Measurements from ENCODE around the gene VPS13A. TPM values are rescaled to one million over a fixed set of nuclear protein-coding genes. Genes with fewer than 3 reads are reported as not detected.

Gene VPS13A
- total RNA-seq, 1 experiment from 2014 or later: 32.2 TPM

DNA sequence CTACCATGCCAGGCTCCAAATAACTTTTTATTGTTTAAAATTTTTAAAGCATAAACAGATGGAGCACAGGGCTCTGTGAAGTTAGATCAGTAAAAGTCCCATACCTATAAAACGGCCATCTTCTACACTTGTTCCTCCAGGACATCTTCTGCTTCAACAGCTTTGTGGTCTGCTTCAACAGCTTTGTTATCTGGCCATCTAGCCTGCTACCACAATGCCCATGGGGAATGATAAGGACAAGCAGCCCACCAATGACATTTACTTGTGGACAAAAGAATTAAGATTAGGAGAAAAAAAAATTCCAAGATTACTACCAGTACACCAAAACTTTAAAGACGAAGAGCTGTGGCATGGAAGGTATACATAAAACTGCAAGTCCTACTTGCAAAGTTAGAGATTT lies 2.2 kb upstream of the VPS13A start:
- CTCF ChIA-PET: no interaction called here
- no peak overlapping the region for H3K4me3 ChIP-seq (ENCODE audit: low read depth, low read length, poor library complexity, severe bottlenecking)

DNA sequence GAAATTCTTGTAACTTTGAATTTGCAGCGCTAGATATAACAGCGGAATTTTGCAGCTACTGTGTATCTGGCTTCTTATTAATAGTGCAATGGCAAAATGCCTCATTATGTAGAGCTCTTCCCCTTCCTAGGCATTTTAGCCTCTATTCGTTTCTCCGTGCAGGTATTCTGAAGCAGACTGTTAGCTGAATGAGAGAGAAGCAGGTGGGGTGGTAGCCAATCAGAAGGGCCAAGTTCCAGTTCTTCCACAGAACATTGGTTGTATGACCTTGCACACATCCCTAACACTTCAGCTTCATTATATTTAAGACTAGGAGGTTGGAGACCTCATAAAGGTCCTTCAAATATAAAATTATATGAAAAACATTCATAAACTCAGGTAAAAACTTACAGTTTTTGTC lies 1.2 kb upstream of the VPS13A start:
- Histone ChIP-seq H3K4me3 (ENCODE audit: low read depth, low read length, poor library complexity, severe bottlenecking) (no peak overlapping the region), H3K9me3 (ENCODE audit: low read depth, low read length, poor library complexity, severe bottlenecking) (no peaks in the 10 kb centered on the region), H3K27me3 (replicated peaks; ENCODE audit: insufficient read depth, low read depth, low read length, poor library complexity) (peaks cover 4% of the 10 kb centered on the region), H3K4me1 (ENCODE audit: insufficient read depth, low read length, poor library complexity, severe bottlenecking) (peaks cover 12% of the 10 kb centered on the region), H3K36me3 (ENCODE audit: insufficient read depth, low read length, poor library complexity, severe bottlenecking) (no peaks in the 10 kb centered on the region), H3K27ac (ENCODE audit: low read depth, low read length, poor library complexity, severe bottlenecking) (no peak overlapping the region)
- DNase-seq (ENCODE audit: low spot score): no peak
- intact Hi-C loops (cut with micrococcal nuclease; ENCODE audit: unreplicated experiment): loop anchor here (5.0 to 10.0 kb wide), 2 partner anchors 579 to 861 kb away; no protein-coding TSS in a partner anchor
- no peak for TF ChIP-seq EZH2 (IDR thresholded peaks at IDR 0.05; ENCODE audit: borderline replicate concordance, low read depth, low read length, poor library complexity, severe bottlenecking)
- TF ChIP-seq, protein P1, sequence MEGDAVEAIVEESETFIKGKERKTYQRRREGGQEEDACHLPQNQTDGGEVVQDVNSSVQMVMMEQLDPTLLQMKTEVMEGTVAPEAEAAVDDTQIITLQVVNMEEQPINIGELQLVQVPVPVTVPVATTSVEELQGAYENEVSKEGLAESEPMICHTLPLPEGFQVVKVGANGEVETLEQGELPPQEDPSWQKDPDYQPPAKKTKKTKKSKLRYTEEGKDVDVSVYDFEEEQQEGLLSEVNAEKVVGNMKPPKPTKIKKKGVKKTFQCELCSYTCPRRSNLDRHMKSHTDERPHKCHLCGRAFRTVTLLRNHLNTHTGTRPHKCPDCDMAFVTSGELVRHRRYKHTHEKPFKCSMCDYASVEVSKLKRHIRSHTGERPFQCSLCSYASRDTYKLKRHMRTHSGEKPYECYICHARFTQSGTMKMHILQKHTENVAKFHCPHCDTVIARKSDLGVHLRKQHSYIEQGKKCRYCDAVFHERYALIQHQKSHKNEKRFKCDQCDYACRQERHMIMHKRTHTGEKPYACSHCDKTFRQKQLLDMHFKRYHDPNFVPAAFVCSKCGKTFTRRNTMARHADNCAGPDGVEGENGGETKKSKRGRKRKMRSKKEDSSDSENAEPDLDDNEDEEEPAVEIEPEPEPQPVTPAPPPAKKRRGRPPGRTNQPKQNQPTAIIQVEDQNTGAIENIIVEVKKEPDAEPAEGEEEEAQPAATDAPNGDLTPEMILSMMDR (conservative IDR thresholded peaks at IDR 0.05; ENCODE audit: low read depth, low read length): no peak
- no TSS peak for BruUV-seq (replicated peaks)
- ChIA-PET POLR2A (ENCODE audit: low non-redundant PET) (no interaction called here), CTCF (interaction anchor here (1.8 kb wide), 1 partner anchor 9 kb away, joined by 6 read pairs; no protein-coding TSS in a partner anchor)

More for the DNA sequence above, 2.2 kb upstream of the VPS13A start:
- peaks cover 4% of the 10 kb centered on the region for H3K27me3 ChIP-seq (replicated peaks; ENCODE audit: insufficient read depth, low read depth, low read length, poor library complexity)
- intact Hi-C loops (cut with micrococcal nuclease; ENCODE audit: unreplicated experiment): loop anchor here (5.0 to 10.0 kb wide), 2 partner anchors 580 to 862 kb away; no protein-coding TSS in a partner anchor
- H3K4me1 ChIP-seq (ENCODE audit: insufficient read depth, low read length, poor library complexity, severe bottlenecking): peaks cover 12% of the 10 kb centered on the region
- no peaks in the 10 kb centered on the region for H3K36me3 ChIP-seq (ENCODE audit: insufficient read depth, low read length, poor library complexity, severe bottlenecking)
- no peak overlapping the region for H3K27ac ChIP-seq (ENCODE audit: low read depth, low read length, poor library complexity, severe bottlenecking)
- POLR2A ChIA-PET (ENCODE audit: low non-redundant PET): no interaction called here
- no peak for DNase-seq (ENCODE audit: low spot score)
- H3K9me3 ChIP-seq (ENCODE audit: low read depth, low read length, poor library complexity, severe bottlenecking): no peaks in the 10 kb centered on the region
- TF ChIP-seq, protein P1 (conservative IDR thresholded peaks at IDR 0.05; ENCODE audit: low read depth, low read length): no peak
- TF ChIP-seq EZH2 (IDR thresholded peaks at IDR 0.05; ENCODE audit: borderline replicate concordance, low read depth, low read length, poor library complexity, severe bottlenecking): no peak
- no TSS peak for BruUV-seq (replicated peaks)

DNA sequence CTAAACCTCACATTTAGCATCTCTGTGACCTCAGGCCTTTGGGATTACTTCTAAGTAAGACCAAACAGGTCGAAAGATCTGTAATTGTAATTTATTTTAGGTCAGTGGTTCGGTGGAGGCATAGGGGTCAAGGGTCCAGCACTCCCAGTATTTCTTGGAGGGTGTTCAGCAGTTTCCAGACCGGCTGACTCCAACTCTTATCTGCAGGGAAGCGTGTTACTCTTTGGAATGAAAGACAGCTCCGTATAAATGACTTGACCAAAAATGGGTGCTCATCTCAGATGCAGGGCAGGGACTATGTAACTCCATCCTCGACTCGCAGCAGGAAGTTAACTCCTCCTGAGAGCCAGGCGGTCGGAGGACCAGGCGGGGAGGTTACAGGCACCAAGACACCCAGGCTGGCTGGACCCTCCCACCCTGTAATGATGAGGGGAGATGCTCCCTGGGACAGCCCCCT lies 620 bp upstream of the VPS13A start:
- BruUV-seq (replicated peaks): no TSS peak
- no peak overlapping the region for H3K27ac ChIP-seq (ENCODE audit: low read depth, low read length, poor library complexity, severe bottlenecking)

More for the DNA sequence above, 620 bp upstream of the VPS13A start:
- peaks cover 4% of the 10 kb centered on the region for H3K27me3 ChIP-seq (replicated peaks; ENCODE audit: insufficient read depth, low read depth, low read length, poor library complexity)
- H3K9me3 ChIP-seq (ENCODE audit: low read depth, low read length, poor library complexity, severe bottlenecking): no peaks in the 10 kb centered on the region
- H3K36me3 ChIP-seq (ENCODE audit: insufficient read depth, low read length, poor library complexity, severe bottlenecking): no peaks in the 10 kb centered on the region
- CTCF ChIA-PET: interaction anchor here (1.8 kb wide), 1 partner anchor 10 kb away, joined by 6 read pairs; no protein-coding TSS in a partner anchor
- TF ChIP-seq, protein P1 (conservative IDR thresholded peaks at IDR 0.05; ENCODE audit: low read depth, low read length): no peak
- TF ChIP-seq EZH2 (IDR thresholded peaks at IDR 0.05; ENCODE audit: borderline replicate concordance, low read depth, low read length, poor library complexity, severe bottlenecking): no peak
- POLR2A ChIA-PET (ENCODE audit: low non-redundant PET): no interaction called here
- H3K4me3 ChIP-seq (ENCODE audit: low read depth, low read length, poor library complexity, severe bottlenecking): peak overlapping the region; percentile 89
- peaks cover 12% of the 10 kb centered on the region for H3K4me1 ChIP-seq (ENCODE audit: insufficient read depth, low read length, poor library complexity, severe bottlenecking)
- intact Hi-C loops (cut with micrococcal nuclease; ENCODE audit: unreplicated experiment): loop anchor here (5.0 to 10.0 kb wide), 2 partner anchors 578 to 861 kb away; no protein-coding TSS in a partner anchor
- no peak for DNase-seq (ENCODE audit: low spot score)
